ENCODE measurements around the gene KCTD7.
"Not testable (repeated sequence)": the region's sequence is repeated elsewhere in the genome, so short reads cannot be mapped to it uniquely, and the experiment has no call there.

KCTD7 gene

GRCh38 chr7:66683770-66684123 lies 55.1 kb downstream of the KCTD7 start:
- DNase-seq = no peak

DNA sequence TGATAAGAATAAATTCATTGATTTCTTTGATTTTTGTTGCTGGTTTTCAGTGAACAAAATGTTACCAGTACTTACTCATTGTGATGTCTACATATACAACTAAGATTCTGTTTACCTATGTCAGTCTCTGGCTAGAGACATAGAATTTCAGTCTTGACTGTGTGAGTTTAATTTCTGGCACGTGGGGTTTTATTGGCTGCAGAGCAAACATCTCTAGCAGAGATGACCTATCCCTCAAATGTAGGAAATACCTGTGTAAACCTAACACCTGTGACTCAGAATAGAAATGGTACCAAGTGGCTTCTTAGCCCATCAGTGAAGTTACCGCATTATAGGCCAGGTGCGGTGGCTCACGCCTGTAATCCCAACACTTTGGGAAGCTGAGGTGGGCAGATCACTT lies 57.0 kb downstream of the KCTD7 start:
- DNase-seq = not testable (repeated sequence)

DNA sequence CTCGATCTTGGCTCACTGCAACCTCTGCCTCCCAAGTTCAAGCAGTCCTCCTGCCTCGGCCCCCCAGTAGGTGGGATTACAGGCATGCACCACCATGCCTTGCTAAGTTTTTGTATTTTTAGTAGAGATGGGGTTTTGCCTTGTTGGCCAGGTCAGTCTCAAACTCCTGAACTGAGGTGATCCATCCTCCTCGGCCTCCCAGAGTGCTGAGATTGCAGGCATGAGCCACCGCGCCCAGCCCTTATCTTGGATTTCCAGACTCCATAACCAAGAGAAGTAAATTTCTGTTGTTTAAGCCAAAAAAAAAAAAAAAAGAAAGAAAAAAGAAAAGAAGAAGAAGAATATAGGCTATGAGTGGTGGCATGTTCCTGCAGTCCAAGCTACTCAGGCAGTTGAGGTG lies 58.5 kb downstream of the KCTD7 start:
- no peak for DNase-seq

DNA sequence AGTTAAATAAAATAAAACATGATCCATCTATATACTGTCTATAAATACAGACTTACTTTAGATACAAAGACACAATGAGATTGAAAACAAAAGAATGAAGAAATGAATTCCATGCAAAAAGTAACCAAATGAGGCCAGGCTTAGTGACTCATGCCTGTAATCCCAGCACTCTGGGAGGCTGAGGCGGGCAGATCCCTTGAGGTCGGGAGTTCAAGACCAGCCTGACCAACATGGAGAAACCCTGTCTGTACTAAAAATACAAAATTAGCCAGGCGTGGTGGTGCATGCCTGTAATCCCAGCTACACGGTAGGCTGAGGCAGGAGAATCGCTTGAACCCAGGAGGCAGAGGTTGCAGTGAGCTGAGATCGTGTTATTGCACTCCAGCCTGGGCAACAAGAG lies 59.0 kb downstream of the KCTD7 start:
- DNase-seq = not testable (repeated sequence)

DNA sequence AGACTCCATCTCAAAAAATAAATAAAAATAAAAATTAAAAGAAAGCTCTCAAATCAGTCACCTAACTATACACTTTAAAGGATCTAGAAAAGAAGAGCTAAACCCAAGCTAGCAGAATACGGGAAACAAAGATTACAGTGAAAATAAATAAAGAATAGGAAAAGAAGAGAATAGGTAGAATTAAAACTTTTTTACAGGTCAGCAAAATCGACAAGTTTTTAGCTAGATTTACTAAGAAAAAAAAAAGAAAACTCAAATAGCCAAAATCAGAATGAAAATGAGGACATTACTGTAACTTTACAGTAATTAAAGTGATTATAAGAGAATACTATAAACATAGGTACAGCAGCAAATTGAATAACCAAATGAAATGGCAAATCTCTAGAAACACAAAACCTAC lies 60.4 kb downstream of the KCTD7 start:
- DNase-seq = no peak

GRCh38 chr7:66693331-66693730 lies 64.7 kb downstream of the KCTD7 start:
- no peak for DNase-seq
